Psoas muscle (tissue), 8 donors: ENCODE measurements around the gene TRIM5. TPM values are rescaled to one million over a fixed set of nuclear protein-coding genes. Genes with fewer than 3 reads are reported as not detected.
"Not testable (repeated sequence)": the region's sequence is repeated elsewhere in the genome, so short reads cannot be mapped to it uniquely, and the experiment has no call there.

Experiments
- ATAC-seq, 4 donors: fragments of 200-7000 bp; cut with Tn5 transposase; one replicate each; pipeline ENCODE4 v1.9.1; 2020; ENCODE audit warnings: moderate library complexity in 3 of 4, mild to moderate bottlenecking in 2 of 4
- DNase-seq, 2 donors: peaks; one replicate each; pipeline ENCODE4 v3.0.0-alpha.2; 2020
- H3K27ac ChIP-seq: fragments of 200-600 bp; one replicate; pipeline ENCODE4 v1.8.0; 2022
- H3K27me3 ChIP-seq, 3 donors: fragments of 200-600 bp in 1 of 3; one replicate each; pipeline versions ENCODE4 v1.6.1 to v1.8.0; 2013 to 2022; ENCODE audit warnings: low read length in 2 of 3, mild to moderate bottlenecking in 2 of 3, moderate library complexity in 1 of 3; ENCODE audit not compliant: insufficient read depth in 3 of 3
- H3K36me3 ChIP-seq, 2 donors: fragments of 200-600 bp in 1 of 2; one replicate each; pipeline versions ENCODE4 v1.6.1 to v1.8.0; 2013 to 2022; ENCODE audit warnings: low read depth in 1 of 2, mild to moderate bottlenecking in 1 of 2, moderate library complexity in 1 of 2; ENCODE audit not compliant: insufficient read depth in 1 of 2
- H3K4me1 ChIP-seq: fragments of 200-600 bp; one replicate; pipeline ENCODE4 v1.8.0; 2022
- H3K4me3 ChIP-seq: fragments of 200-600 bp; one replicate; pipeline ENCODE4 v1.8.0; 2022; ENCODE audit warnings: mild to moderate bottlenecking
- H3K9me3 ChIP-seq: fragments of 200-600 bp; one replicate; pipeline ENCODE4 v1.8.0; 2022
- WGBS, 3 donors: extraction: QIAGEN DNeasy Blood & Tissue Kit; methylation state at CpG; one replicate each; pipeline versions ENCODE4 v1.1.6 to v1.1.7; 2013; 5-methylcytosine and 5-hydroxymethylcytosine counted together
- intact Hi-C, 2 donors: fragments of 100-400 bp; cut with DNase I; formaldehyde crosslinking; loops; one replicate each; pipeline versions ENCODE4 v1.11.0 to v1.14.2; 2022
- polyA plus RNA-seq, 3 donors: library from polyadenylated mRNA; stranded (reverse); fragments of 200-250 nt; gene quantifications; one replicate each; pipeline ENCODE4 v1.2.3, GENCODE V29; 2013
- total RNA-seq, 4 donors: library from RNA; stranded (reverse); fragmentation: NEBNext Ultra II Directional in 2 of 4; extraction: Animal tissue kit (Norgen Biotek cat#: 25700) in 2 of 4; gene quantifications; one replicate each; pipeline versions ENCODE4 v1.2.1 to v1.2.4, GENCODE V29; 2021 to 2023
- TF ChIP-seq, protein P1 (sequence below): fragments of 200-600 bp; IDR thresholded peaks from one replicate; pipeline ENCODE4 v1.8.0; 2022; ENCODE audit warnings: antibody characterized with exemption
- donor health status: healthy with polysubstance abuse.
- donor health status: DM: no; HTN: no; CAD: no; lungs with moderate emphysema.
- donor health status: Bipolar disorder and iron deficiency.
- donor health status: healthy.
- donor health status: DM: yes; HTN: yes; CAD: no.
- donor health status: DM: no; HTN: no; CAD: no.
- donor health status: DM: no; HTN: no; CAD: no.
- donor health status: DM: yes; HTN: yes; CAD: no.

The TRIM5 gene
- total and polyA plus RNA-seq, 7 donors = 0.98 to 6.3 (median 2.6) TPM

GRCh38 chr11:5684036-5684645 is 733 bp downstream of the TRIM5 start:
- Histone ChIP-seq H3K27me3 (no peaks in the 10 kb centered on the region), H3K36me3 (peaks cover 0 to under 1% of the 10 kb centered on the region in 2 donors), H3K4me3 (peak overlapping the region; percentile 64), H3K9me3 (no peaks in the 10 kb centered on the region), H3K4me1 (no peaks in the 10 kb centered on the region), H3K27ac (peak overlapping the region; percentile 83)
- WGBS, 3 donors = 51 to 74% (median 51%) methylated on average over 6 to 8 of the region's 8 CpGs
- DNase-seq (no peak), ATAC-seq (peak in 2 of 4 donors; percentile 18 to 20)
- intact Hi-C loops = no loop called here
- TF ChIP-seq, protein P1, sequence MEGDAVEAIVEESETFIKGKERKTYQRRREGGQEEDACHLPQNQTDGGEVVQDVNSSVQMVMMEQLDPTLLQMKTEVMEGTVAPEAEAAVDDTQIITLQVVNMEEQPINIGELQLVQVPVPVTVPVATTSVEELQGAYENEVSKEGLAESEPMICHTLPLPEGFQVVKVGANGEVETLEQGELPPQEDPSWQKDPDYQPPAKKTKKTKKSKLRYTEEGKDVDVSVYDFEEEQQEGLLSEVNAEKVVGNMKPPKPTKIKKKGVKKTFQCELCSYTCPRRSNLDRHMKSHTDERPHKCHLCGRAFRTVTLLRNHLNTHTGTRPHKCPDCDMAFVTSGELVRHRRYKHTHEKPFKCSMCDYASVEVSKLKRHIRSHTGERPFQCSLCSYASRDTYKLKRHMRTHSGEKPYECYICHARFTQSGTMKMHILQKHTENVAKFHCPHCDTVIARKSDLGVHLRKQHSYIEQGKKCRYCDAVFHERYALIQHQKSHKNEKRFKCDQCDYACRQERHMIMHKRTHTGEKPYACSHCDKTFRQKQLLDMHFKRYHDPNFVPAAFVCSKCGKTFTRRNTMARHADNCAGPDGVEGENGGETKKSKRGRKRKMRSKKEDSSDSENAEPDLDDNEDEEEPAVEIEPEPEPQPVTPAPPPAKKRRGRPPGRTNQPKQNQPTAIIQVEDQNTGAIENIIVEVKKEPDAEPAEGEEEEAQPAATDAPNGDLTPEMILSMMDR = no peak

DNA sequence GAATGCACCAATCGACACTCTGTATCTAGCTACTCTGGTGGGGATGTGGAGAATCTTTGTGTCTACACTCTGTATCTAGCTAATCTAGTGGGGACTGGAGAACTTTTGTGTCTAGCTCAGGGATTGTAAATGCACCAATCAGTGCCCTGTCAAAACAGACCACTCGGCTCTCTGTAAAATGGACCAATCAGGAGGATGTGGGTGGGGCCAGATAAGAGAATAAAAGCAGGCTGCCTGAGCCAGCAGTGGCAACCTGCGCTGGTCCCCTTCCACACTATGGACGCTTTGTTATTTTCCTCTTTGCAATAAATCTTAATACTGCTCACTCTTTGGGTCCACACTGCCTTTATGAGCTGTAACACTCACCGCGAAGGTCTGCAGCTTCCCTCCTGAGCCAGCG is 1.3 kb downstream of the TRIM5 start:
- H3K27me3 ChIP-seq, DNase-seq, ATAC-seq, H3K27ac ChIP-seq, H3K4me1 ChIP-seq, intact Hi-C loops, H3K36me3 ChIP-seq, H3K9me3 ChIP-seq: not testable (repeated sequence)
- peak overlapping the region; percentile 64 for H3K4me3 ChIP-seq
- WGBS, 3 donors = 76 to 87% (median 78%) methylated on average over 7 of the region's 7 CpGs

DNA sequence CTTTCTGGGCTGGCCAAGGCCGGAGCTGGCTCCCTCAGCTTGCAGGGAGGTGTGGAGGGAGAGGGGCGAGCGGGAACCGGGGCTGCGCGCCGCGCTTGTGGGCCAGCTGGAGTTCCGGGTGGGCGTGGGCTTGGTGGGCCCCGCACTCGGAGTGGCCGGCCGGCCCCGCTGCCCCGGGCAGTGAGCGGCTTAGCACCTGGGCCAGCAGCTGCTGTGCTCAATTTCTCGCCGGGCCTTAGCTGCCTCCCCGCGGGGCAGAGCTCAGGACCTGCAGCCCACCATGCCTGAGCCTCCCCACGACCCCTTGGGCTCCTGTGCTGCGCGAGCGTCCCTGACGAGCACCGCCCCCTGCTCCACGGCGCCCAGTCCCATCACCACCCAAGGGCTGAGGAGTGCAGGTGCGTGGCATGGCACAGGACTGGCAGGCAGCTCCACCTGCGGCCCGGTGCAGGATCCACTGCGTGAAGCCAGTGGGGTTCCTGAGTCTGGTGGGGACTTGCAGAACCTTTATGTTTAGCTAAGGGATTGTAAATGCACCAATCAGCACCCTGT is 1.9 kb downstream of the TRIM5 start:
- DNase-seq, H3K27me3 ChIP-seq, H3K4me3 ChIP-seq, H3K4me1 ChIP-seq, intact Hi-C loops, H3K27ac ChIP-seq, ATAC-seq, H3K9me3 ChIP-seq: not testable (repeated sequence)
- peaks cover 0 to 12% of the 10 kb centered on the region in 2 donors for H3K36me3 ChIP-seq
- 79 to 95% (median 89%) methylated on average over 19 to 32 of the region's 33 CpGs for WGBS, 3 donors

GRCh38 chr11:5679811-5680210 is 5.1 kb downstream of the TRIM5 start:
- Histone ChIP-seq H3K4me3 (no peak overlapping the region), H3K27ac (no peak overlapping the region), H3K9me3 (no peaks in the 10 kb centered on the region), H3K4me1 (no peaks in the 10 kb centered on the region), H3K27me3 (no peaks in the 10 kb centered on the region), H3K36me3 (peaks cover 0 to 17% of the 10 kb centered on the region in 2 donors)
- TF ChIP-seq, protein P1 = no peak
- DNase-seq = no peak
- 89 to 95% (median 93%) methylated on average over 7 of the region's 7 CpGs for WGBS, 3 donors
- intact Hi-C loops = no loop called here
- no peak for ATAC-seq

GRCh38 chr11:5674391-5674790 is 10.5 kb downstream of the TRIM5 start:
- TF ChIP-seq, protein P1 = no peak
- no peaks in the 10 kb centered on the region for H3K4me1 ChIP-seq
- intact Hi-C loops = no loop called here
- no peaks in the 10 kb centered on the region for H3K9me3 ChIP-seq
- DNase-seq (no peak), ATAC-seq (no peak)
- no peak overlapping the region for H3K27ac ChIP-seq
- H3K36me3 ChIP-seq = peaks cover 0 to 20% of the 10 kb centered on the region in 2 donors
- WGBS, 3 donors = 93 to 95% (median 93%) methylated on average over 4 of the region's 4 CpGs
- no peak overlapping the region for H3K4me3 ChIP-seq
- H3K27me3 ChIP-seq = no peaks in the 10 kb centered on the region
